ENCODE measurements around the gene SSC5D.
A peak's percentile ranks its signal among the peaks of the same experiment; 100 is the strongest.

SSC5D gene

DNA sequence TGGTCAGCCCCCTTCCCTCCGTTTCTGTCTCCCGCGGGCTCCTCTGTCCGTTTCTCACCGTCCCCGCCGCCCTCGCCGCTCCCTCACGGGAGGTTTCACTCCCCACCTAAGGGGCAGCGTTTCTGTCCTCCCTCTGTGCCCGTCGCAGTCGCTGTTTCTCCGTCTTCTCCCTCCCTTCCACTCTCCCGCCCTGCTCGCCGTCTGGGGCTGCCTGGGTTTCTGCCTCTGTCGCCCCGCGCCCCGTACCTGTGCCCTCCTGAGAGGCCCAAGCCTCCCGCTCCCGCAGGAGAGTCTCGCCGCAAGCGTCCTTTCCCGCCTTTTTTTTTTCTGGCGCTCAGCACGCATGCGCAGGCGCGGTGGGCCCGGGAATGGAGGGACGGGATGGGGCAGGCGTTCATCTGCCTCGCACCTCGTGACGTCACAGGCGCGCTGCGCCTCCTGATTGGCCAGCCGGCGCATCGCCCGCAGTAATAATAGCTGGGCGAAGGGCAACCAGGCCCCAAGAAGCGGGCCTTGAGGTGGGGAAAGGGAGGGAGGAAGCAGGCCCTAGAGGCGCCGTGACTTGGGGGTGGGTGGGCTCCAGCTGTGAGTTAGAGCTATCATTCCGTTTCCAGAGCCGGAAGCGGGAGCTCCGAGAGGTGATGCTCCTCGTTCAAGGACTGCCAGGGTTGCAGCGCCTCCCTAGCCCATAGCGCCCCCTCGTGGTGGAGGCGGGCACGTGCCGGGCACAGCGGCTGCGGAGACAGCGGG, 15.4 kb downstream of the SSC5D start:
- DNase-seq (ENCODE audit: insufficient read length, low spot score) (peak; percentile 98), FAIRE-seq (no peak)
- TF ChIP-seq, protein P1, sequence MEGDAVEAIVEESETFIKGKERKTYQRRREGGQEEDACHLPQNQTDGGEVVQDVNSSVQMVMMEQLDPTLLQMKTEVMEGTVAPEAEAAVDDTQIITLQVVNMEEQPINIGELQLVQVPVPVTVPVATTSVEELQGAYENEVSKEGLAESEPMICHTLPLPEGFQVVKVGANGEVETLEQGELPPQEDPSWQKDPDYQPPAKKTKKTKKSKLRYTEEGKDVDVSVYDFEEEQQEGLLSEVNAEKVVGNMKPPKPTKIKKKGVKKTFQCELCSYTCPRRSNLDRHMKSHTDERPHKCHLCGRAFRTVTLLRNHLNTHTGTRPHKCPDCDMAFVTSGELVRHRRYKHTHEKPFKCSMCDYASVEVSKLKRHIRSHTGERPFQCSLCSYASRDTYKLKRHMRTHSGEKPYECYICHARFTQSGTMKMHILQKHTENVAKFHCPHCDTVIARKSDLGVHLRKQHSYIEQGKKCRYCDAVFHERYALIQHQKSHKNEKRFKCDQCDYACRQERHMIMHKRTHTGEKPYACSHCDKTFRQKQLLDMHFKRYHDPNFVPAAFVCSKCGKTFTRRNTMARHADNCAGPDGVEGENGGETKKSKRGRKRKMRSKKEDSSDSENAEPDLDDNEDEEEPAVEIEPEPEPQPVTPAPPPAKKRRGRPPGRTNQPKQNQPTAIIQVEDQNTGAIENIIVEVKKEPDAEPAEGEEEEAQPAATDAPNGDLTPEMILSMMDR (IDR thresholded peaks at IDR 0.05; ENCODE audit: insufficient read depth, missing control alignments), result peak; percentile 85

DNA sequence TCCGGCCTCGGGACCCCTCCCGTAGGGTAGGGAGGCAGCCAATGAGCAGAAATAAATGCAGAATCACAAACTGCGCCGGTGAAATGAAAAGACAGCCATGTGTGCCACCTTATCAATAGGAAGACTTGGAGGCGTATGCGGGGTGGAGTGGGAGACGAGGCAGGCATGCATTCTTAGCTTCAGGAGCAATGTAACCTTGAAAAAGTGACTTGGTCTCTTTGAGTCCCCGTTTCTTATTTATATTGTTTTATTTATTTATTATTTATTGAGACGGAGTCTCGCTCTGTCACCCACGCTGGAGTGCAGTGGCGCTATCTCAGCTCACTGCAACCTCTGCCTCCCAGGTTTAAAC, 16.0 kb downstream of the SSC5D start:
- FAIRE-seq, result no peak
- TF ChIP-seq, protein P1 (IDR thresholded peaks at IDR 0.05; ENCODE audit: insufficient read depth, missing control alignments), result no peak

DNA sequence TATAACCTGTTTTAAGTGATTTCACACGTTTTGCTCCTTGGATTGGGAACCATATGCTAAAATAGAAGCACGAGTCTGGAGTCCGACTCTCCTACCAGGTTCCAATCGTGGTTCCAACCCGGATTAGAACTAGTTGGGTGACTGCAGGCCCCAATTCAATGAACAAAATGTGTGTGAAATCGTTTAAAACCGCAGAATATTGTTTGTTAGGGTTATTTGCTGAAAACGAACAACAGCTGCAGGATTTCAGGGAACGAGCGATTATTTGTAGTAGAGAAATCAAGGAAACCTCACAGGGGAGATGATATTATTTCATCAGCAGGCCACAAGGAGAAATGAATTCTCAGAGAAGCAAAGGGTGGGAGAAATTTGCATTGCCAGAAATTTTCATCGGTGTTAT, 16.7 kb downstream of the SSC5D start:
- TF ChIP-seq, protein P1 (IDR thresholded peaks at IDR 0.05; ENCODE audit: insufficient read depth, missing control alignments), result no peak
- DNase-seq (ENCODE audit: insufficient read length, low spot score), result no peak
- FAIRE-seq, result no peak

More for the DNA sequence above, 16.0 kb downstream of the SSC5D start:
- DNase-seq (ENCODE audit: insufficient read length, low spot score), result no peak

DNA sequence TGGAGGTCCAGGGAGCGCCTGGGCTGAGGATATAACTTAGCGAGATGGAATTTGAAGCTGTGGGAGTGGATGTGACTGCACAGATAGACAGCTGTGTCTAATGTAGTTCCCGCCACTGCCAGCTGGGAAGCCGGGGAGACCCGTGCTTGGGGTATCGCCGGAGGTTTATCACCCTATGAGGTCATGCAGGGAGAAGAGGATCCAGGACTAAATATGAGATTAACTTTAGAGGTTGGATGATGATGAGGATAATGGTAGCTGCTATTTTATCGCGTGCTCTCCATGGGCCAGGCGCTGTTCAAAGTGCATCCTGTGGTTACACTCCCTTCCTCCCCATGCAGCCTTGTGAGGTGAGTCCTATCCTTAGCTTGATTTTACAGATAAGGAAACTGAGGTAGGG, 19.9 kb downstream of the SSC5D start:
- TF ChIP-seq, protein P1 (IDR thresholded peaks at IDR 0.05; ENCODE audit: insufficient read depth, missing control alignments), result no peak
- FAIRE-seq (no peak), DNase-seq (ENCODE audit: insufficient read length, low spot score) (no peak)

DNA sequence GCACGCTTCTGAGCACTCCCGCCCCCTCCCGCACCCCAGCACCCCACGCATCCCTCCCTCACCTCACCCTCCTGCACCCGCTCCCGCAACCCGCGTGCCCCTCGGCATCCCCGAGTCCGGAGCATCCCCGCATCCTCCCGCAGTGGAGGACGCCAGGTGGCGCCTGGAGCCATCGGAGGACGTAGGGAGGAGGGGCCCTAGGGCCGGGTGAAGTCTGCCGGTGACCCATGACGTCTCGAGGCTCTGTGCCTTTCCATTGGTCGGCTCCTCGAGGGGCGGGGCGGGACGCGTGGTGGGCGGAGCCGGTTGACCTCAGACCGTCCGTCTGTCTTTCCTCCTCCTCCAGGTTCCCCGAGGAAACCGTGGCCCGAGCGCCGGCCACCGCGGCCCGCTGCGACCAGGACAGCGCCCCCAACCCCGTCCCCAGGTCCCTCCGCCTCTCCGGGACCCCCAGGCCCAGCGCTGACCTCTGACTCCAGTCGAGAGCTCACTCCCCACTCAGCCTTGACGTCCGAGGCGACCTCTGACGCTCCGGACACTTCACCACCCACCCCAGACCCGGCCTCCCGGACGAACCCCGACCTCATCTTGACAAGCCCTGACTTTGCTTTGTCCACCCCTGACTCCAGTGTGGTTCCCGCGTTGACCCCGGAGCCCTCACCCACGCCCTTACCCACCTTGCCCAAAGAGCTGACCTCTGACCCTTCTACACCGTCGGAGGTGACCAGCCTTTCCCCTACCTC, 28.8 kb downstream of the SSC5D start:
- peak; percentile 100 for DNase-seq (ENCODE audit: insufficient read length, low spot score)
- TF ChIP-seq, protein P1 (IDR thresholded peaks at IDR 0.05; ENCODE audit: insufficient read depth, missing control alignments), result peak; percentile 86
- FAIRE-seq, result no peak

DNA sequence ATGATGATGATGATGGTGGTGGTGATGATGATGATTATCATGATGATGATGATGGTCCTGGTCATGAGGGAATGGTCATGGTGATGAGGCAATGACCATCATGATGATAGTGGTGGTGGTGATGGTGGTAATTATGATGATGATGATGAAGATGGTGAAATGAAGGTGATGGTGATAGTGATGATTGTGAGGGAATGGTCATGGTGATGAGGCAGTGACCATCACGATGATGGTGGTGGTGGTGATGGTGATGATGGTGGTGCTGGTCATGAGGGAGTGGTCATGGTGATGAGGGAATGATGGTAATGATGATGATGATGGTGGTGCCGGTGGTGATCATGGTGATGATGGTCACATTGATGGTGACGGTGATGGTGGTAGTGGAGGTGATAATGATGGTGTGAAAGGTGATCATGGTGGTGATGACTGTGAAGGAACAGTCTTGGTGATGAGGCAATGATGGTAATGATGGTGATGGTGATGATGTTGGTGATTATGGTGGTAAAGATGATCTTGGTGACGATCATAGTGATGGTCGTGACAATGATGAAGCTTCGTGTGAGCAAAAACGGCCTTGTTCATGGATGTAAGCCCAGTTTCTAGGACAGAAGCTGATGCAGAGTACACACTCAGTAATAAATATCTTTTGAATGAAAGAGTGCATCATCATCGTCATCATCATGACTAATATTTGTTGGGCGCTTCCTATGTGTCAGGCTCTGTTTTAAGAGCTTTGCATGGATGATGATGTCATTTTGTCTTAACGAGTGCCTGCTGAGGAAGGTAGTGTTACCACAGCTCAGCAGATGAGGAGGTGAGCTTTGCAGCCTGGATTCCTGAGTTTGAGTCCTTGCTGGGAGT, 31.4 kb downstream of the SSC5D start:
- TF ChIP-seq, protein P1 (IDR thresholded peaks at IDR 0.05; ENCODE audit: insufficient read depth, missing control alignments), result no peak
- no peak for FAIRE-seq
- DNase-seq (ENCODE audit: insufficient read length, low spot score), result no peak
